ENCODE data around the gene ADCY3.

The ADCY3 gene

DNA sequence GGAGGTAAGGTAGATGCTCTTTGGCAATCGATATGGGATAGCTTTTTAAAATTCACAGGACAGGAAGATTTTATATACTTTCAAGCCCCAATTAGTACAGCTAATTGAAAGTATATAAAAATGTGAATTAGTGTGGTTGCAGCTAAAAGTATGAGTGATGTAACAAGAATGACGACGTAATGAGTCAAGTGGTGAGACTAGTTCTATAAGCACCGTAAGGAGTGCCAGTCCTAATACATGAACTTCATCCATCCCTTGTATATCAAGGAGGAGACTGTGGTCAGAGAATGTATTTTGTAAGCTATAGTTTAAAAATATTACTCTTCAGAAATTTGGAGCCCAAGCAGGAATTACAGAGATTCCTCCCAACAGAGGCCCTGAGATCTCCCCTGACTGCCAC lies 25.9 kb upstream of the ADCY3 start:
- peaks cover 22% of the 10 kb centered on the region for H3K36me3 ChIP-seq (ENCODE audit: insufficient read depth, low read length)
- no peak overlapping the region for H3K4me3 ChIP-seq (ENCODE audit: low read depth, low read length, poor library complexity, severe bottlenecking)
- H3K27ac ChIP-seq (ENCODE audit: low read depth, low read length, poor library complexity, severe bottlenecking): no peak overlapping the region
- H2AFZ ChIP-seq (ENCODE audit: low read length): no peak overlapping the region
- H3K9ac ChIP-seq (ENCODE audit: low read length): no peak overlapping the region
- no peaks in the 10 kb centered on the region for H3K79me2 ChIP-seq (ENCODE audit: insufficient read depth, low read length)
- H3F3A ChIP-seq (ENCODE audit: insufficient read depth, low read length): no peaks in the 10 kb centered on the region
- H4K20me1 ChIP-seq (ENCODE audit: insufficient read depth, low read length): no peaks in the 10 kb centered on the region
- H3K9me2 ChIP-seq (ENCODE audit: low read depth, low read length): no peaks in the 10 kb centered on the region
- no peaks in the 10 kb centered on the region for H3K27me3 ChIP-seq (ENCODE audit: insufficient read depth, low read length)
- TF ChIP-seq, protein P1, sequence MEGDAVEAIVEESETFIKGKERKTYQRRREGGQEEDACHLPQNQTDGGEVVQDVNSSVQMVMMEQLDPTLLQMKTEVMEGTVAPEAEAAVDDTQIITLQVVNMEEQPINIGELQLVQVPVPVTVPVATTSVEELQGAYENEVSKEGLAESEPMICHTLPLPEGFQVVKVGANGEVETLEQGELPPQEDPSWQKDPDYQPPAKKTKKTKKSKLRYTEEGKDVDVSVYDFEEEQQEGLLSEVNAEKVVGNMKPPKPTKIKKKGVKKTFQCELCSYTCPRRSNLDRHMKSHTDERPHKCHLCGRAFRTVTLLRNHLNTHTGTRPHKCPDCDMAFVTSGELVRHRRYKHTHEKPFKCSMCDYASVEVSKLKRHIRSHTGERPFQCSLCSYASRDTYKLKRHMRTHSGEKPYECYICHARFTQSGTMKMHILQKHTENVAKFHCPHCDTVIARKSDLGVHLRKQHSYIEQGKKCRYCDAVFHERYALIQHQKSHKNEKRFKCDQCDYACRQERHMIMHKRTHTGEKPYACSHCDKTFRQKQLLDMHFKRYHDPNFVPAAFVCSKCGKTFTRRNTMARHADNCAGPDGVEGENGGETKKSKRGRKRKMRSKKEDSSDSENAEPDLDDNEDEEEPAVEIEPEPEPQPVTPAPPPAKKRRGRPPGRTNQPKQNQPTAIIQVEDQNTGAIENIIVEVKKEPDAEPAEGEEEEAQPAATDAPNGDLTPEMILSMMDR (IDR thresholded peaks at IDR 0.05; ENCODE audit: low read length): no peak
- no peak for TF ChIP-seq EZH2 (IDR thresholded peaks at IDR 0.05; ENCODE audit: borderline replicate concordance, low read length)
- H3K4me1 ChIP-seq (ENCODE audit: insufficient read depth, low read length, severe bottlenecking): no peaks in the 10 kb centered on the region
- H3K4me2 ChIP-seq (ENCODE audit: low read length): no peak overlapping the region
- no peaks in the 10 kb centered on the region for H3K9me3 ChIP-seq (ENCODE audit: low read length)

DNA sequence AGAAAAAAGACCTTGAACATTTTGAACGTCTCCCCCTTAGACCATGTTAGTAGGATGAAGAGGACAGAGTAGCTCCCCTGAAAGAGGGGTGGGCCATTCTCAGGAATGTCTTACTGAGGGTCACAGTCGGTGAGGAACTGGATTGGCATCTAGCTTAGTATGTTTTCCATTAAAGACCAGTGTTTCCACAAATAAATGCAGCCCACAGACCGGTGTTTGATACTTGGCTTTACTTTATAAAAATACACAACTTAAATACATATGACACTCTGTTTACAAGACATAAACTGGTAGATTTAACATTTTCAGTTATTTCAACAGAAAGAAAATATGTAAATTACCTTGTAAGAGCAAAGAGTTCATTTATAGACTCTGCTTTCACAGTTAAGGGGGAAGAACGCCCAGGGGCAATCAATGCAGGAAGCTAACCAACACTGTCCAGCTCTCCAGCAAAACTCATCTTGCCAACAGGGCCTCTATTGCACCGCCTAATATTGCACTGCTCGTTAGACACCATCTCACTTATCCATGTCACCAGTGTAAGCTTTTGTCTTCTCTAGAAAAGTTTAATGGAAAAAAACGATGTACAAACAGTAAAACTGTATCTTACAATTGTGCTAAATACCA lies 23.5 kb upstream of the ADCY3 start:
- Histone ChIP-seq H3K27me3 (ENCODE audit: insufficient read depth, low read length) (no peaks in the 10 kb centered on the region), H3K4me2 (ENCODE audit: low read length) (no peak overlapping the region), H3K9me2 (ENCODE audit: low read depth, low read length) (no peaks in the 10 kb centered on the region), H3K79me2 (ENCODE audit: insufficient read depth, low read length) (no peaks in the 10 kb centered on the region), H3K36me3 (ENCODE audit: insufficient read depth, low read length) (peaks cover 14% of the 10 kb centered on the region), H3K4me3 (ENCODE audit: low read depth, low read length, poor library complexity, severe bottlenecking) (no peak overlapping the region), H3K9me3 (ENCODE audit: low read length) (no peaks in the 10 kb centered on the region), H3K27ac (ENCODE audit: low read depth, low read length, poor library complexity, severe bottlenecking) (no peak overlapping the region), H3F3A (ENCODE audit: insufficient read depth, low read length) (no peaks in the 10 kb centered on the region), H3K4me1 (ENCODE audit: insufficient read depth, low read length, severe bottlenecking) (no peaks in the 10 kb centered on the region), H3K9ac (ENCODE audit: low read length) (no peak overlapping the region), H4K20me1 (ENCODE audit: insufficient read depth, low read length) (no peaks in the 10 kb centered on the region), H2AFZ (ENCODE audit: low read length) (no peak overlapping the region)
- TF ChIP-seq EZH2 (IDR thresholded peaks at IDR 0.05; ENCODE audit: borderline replicate concordance, low read length): no peak
- TF ChIP-seq, protein P1 (IDR thresholded peaks at IDR 0.05; ENCODE audit: low read length): no peak

DNA sequence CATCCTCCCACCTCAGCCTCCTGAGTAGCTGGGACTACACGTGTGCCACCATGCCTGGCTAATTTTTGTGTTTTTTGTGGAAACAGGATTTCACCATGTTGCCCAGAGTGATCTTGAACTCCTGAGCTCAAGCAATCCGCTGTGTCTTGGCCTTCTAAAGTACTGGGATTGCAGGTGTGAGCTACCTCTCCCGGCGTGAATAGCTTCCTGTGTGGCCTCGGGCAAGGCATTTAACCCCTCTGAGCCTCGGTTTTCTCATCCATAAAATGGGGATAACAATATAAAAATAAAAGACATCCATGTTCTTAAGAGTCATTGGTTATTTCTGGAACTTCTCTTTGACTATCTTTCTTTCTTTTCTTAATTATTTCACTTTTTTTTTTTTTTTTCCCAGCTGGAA lies 19.3 kb upstream of the ADCY3 start:
- no peak overlapping the region for H3K4me3 ChIP-seq (ENCODE audit: low read depth, low read length, poor library complexity, severe bottlenecking)
- no peaks in the 10 kb centered on the region for H3K27me3 ChIP-seq (ENCODE audit: insufficient read depth, low read length)
- H4K20me1 ChIP-seq (ENCODE audit: insufficient read depth, low read length): no peaks in the 10 kb centered on the region
- no peak overlapping the region for H3K9ac ChIP-seq (ENCODE audit: low read length)
- no peak overlapping the region for H3K27ac ChIP-seq (ENCODE audit: low read depth, low read length, poor library complexity, severe bottlenecking)
- no peaks in the 10 kb centered on the region for H3K36me3 ChIP-seq (ENCODE audit: insufficient read depth, low read length)
- H3K4me1 ChIP-seq (ENCODE audit: insufficient read depth, low read length, severe bottlenecking): no peaks in the 10 kb centered on the region
- no peak for TF ChIP-seq EZH2 (IDR thresholded peaks at IDR 0.05; ENCODE audit: borderline replicate concordance, low read length)
- TF ChIP-seq, protein P1 (IDR thresholded peaks at IDR 0.05; ENCODE audit: low read length): no peak
- no peaks in the 10 kb centered on the region for H3K9me2 ChIP-seq (ENCODE audit: low read depth, low read length)
- no peaks in the 10 kb centered on the region for H3K9me3 ChIP-seq (ENCODE audit: low read length)
- H3K4me2 ChIP-seq (ENCODE audit: low read length): no peak overlapping the region
- no peaks in the 10 kb centered on the region for H3K79me2 ChIP-seq (ENCODE audit: insufficient read depth, low read length)
- no peak overlapping the region for H2AFZ ChIP-seq (ENCODE audit: low read length)
- no peaks in the 10 kb centered on the region for H3F3A ChIP-seq (ENCODE audit: insufficient read depth, low read length)

All from OCI-LY1 (cell line).